Measurements from ENCODE around the gene TACO1. TPM values are rescaled to one million over a fixed set of nuclear protein-coding genes. Genes with fewer than 3 reads are reported as not detected.

The TACO1 gene
- total and polyA plus RNA-seq, 2 of the 8 experiments (the other 6 are each of a cell fraction or from before 2014, with no cell fraction given) = 19.1 to 23.6 TPM

GRCh38 chr17:63561819-63562218 lies 38.9 kb upstream of the TACO1 start:
- H2BK120ac ChIP-seq (replicated peaks; ENCODE audit: low read depth, low read length) = no peak overlapping the region
- no peak overlapping the region for H3K4ac ChIP-seq (replicated peaks; ENCODE audit: insufficient read length, low read depth, low read length)
- H4K5ac ChIP-seq (ENCODE audit: insufficient read length, low read depth, low read length) = no peak overlapping the region
- no peak overlapping the region for H3K9ac ChIP-seq (replicated peaks in 1 of 4; ENCODE audit: extremely low read depth in 1 of 4, low read depth in 3 of 4, low read length in 3 of 4)
- ChIA-PET CTCF (ENCODE audit: partially characterized antibody) (interaction anchor here (0.6 to 1.6 kb wide), 3 partner anchors 10 to 50 kb away, joined by 3 to 6 read pairs (median 3); no protein-coding TSS in a partner anchor), POLR2A (ENCODE audit: partially characterized antibody) (no interaction called here)
- no peak overlapping the region for H2BK20ac ChIP-seq (ENCODE audit: low read length)
- no peak overlapping the region for H3K14ac ChIP-seq (ENCODE audit: insufficient read length)
- no peaks in the 10 kb centered on the region for H3K4me1 ChIP-seq (replicated peaks in 1 of 4; ENCODE audit: control insufficient read depth in 3 of 4, insufficient read depth in 4 of 4, low read length in 3 of 4)
- H4K91ac ChIP-seq (replicated peaks; ENCODE audit: insufficient read length, low read length) = no peak overlapping the region
- FAIRE-seq (no peak), DNase-seq (ENCODE audit: low read depth in 1 of 2, low spot score in 2 of 2) (no peak)
- no peaks in the 10 kb centered on the region for H3K9me3 ChIP-seq (ENCODE audit: insufficient read depth in 2 of 2, low read depth in 1 of 2, low read length in 1 of 2)
- no peak overlapping the region for H2AFZ ChIP-seq (ENCODE audit: low read length)
- no peak overlapping the region for H3K4me2 ChIP-seq (ENCODE audit: insufficient read depth in 1 of 2, low read depth in 2 of 2, low read length in 2 of 2)
- no peak overlapping the region for H2BK12ac ChIP-seq (ENCODE audit: low read depth, low read length)
- H3K4me3 ChIP-seq (ENCODE audit: extremely low read depth in 1 of 4, insufficient read depth in 2 of 4, low read depth in 3 of 4, low read length in 4 of 4) = no peak overlapping the region
- peaks cover 2 to 7% of the 10 kb centered on the region in 2 experiments for H4K20me1 ChIP-seq (replicated peaks in 1 of 2; ENCODE audit: control insufficient read depth in 1 of 2, insufficient read depth in 2 of 2, low read length in 2 of 2)
- no peak overlapping the region for H2BK5ac ChIP-seq (ENCODE audit: low read depth, low read length)
- H3K56ac ChIP-seq (replicated peaks; ENCODE audit: insufficient read length, low read depth, low read length) = no peak overlapping the region
- no peaks in the 10 kb centered on the region for H3K36me3 ChIP-seq (ENCODE audit: control insufficient read depth in 2 of 4, insufficient read depth in 4 of 4, low read length in 3 of 4)
- no peak overlapping the region for H3K27ac ChIP-seq (ENCODE audit: low read depth, low read length)
- no peak overlapping the region for H3K18ac ChIP-seq (ENCODE audit: extremely low read depth, low read length)
- no peak overlapping the region for H3K23ac ChIP-seq (ENCODE audit: insufficient read length)
- H3K79me1 ChIP-seq (ENCODE audit: low read depth, low read length) = peaks cover 5% of the 10 kb centered on the region; the same call in 1 of the 2 replicates
- no peak overlapping the region for H2AK5ac ChIP-seq (ENCODE audit: low read depth, low read length)
- no peaks in the 10 kb centered on the region for H3K27me3 ChIP-seq (replicated peaks in 1 of 4; ENCODE audit: control insufficient read depth in 3 of 4, extremely low read depth in 1 of 4, insufficient read depth in 3 of 4, low read length in 3 of 4)
- peaks cover 0 to 68% of the 10 kb centered on the region in 2 experiments; a peak in 2 of 4 replicates for H3K79me2 ChIP-seq (ENCODE audit: control insufficient read depth in 1 of 2, insufficient read depth in 2 of 2, low read length in 2 of 2)
- no peak for TF ChIP-seq HDAC2 (IDR thresholded peaks at IDR 0.05; ENCODE audit: borderline replicate concordance in 1 of 2, low read depth in 2 of 2, low read length in 2 of 2)
- TF ChIP-seq MAFK (IDR thresholded peaks at IDR 0.05; ENCODE audit: low read depth, low read length) = no peak
- no peak for TF ChIP-seq CEBPB (IDR thresholded peaks at IDR 0.05; ENCODE audit: low read depth, low read length)
- no peaks in the 10 kb centered on the region for H3K23me2 ChIP-seq (ENCODE audit: low read depth, low read length)
- H2BK15ac ChIP-seq (ENCODE audit: low read length) = no peak overlapping the region
- H4K8ac ChIP-seq (ENCODE audit: extremely low read depth, insufficient read depth, low read length) = no peak overlapping the region
